ENCODE measurements around the gene L3MBTL2. TPM values are rescaled to one million over a fixed set of nuclear protein-coding genes. Genes with fewer than 3 reads are reported as not detected.

Gene L3MBTL2
- total and polyA plus RNA-seq, 4 donors = 8.7 to 17.4 (median 12.3) TPM

DNA sequence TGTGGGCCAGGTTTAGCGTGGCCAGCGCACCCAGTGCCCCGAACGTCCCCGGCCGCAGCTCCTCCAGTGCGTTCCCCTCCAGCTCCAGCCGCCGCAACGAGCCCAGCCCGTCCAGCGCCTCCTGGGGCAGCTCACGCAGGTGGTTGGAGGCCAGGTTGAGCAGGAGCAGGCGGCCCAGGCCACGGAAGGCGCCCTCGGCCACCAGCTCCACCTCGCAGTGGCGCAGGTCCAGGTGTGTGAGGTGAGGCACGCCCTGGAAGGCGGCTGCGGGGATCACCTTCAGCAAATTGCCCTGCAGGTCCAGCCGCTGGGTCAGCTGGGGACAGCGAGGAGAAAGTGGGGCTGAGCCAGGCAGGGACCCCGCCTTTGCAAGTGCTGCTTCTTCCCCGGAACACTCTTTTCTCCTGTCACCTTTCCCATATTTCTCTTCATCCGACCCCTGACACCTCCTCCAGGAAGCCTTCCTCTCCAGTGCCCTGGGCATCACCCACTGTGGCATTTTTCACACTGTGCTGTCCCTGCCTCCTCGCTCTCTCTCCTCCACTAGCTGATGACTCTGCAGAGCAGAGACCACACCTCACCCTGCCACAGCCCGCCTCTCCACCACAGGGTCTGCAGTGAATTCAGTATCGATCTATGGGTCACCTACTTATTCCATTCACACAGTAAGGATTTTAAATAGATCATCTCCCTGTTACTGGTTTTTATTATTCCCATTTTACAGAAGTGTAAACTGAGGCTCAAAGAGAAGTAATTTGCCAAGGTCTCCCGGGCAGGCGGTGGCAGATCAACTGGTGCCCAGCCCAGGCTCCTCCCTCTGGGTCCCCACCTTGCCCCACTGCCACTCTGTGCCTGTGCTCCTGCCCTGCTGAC is 33.7 kb downstream of the L3MBTL2 start:
- Histone ChIP-seq H3K9me3 (ENCODE audit: control insufficient read depth in 4 of 4, low read length in 3 of 4) (no peaks in the 10 kb centered on the region), H3K4me1 (ENCODE audit: control insufficient read depth in 4 of 4, insufficient read depth in 4 of 4, low read length in 3 of 4) (peaks cover 10 to 34% (median 23%) of the 10 kb centered on the region in 4 donors), H3K27me3 (ENCODE audit: control insufficient read depth in 4 of 4, insufficient read depth in 4 of 4, low read length in 3 of 4) (no peaks in the 10 kb centered on the region), H3K36me3 (ENCODE audit: control insufficient read depth in 4 of 4, insufficient read depth in 3 of 4, low read depth in 1 of 4, low read length in 3 of 4) (no peaks in the 10 kb centered on the region), H3K9ac (ENCODE audit: low read depth in 1 of 2, low read length in 2 of 2) (no peak overlapping the region), H3K4me3 (ENCODE audit: low read depth in 1 of 3, low read length in 3 of 3) (no peak overlapping the region), H3K27ac (ENCODE audit: low read depth in 1 of 2, low read length in 2 of 2) (no peak overlapping the region)
- DNase-seq (ENCODE audit: low spot score) = no peak
- WGBS = 95% methylated on average over 32 of the region's 32 CpGs
- TF ChIP-seq NR2F2 (IDR thresholded peaks at IDR 0.05) (no peak), TAF1 (conservative IDR thresholded peaks at IDR 0.05) (no peak), FOXA1 (IDR thresholded peaks at IDR 0.05) (no peak), EGR1 (IDR thresholded peaks at IDR 0.05; ENCODE audit: low read depth in 2 of 2) (no peak), JUND (IDR thresholded peaks at IDR 0.05) (no peak), SP1 (IDR thresholded peaks at IDR 0.05) (no peak), YY1 (IDR thresholded peaks at IDR 0.05) (no peak), GABPA (IDR thresholded peaks at IDR 0.05 in 1 of 2, conservative IDR thresholded peaks at IDR 0.05 in 1 of 2) (no peak), RXRA (IDR thresholded peaks at IDR 0.05) (no peak), FOXA2 (IDR thresholded peaks at IDR 0.05) (no peak), HNF4G (IDR thresholded peaks at IDR 0.05) (no peak)
- TF ChIP-seq, protein P1, sequence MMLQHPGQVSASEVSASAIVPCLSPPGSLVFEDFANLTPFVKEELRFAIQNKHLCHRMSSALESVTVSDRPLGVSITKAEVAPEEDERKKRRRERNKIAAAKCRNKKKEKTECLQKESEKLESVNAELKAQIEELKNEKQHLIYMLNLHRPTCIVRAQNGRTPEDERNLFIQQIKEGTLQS (IDR thresholded peaks at IDR 0.05) = no peak

DNA sequence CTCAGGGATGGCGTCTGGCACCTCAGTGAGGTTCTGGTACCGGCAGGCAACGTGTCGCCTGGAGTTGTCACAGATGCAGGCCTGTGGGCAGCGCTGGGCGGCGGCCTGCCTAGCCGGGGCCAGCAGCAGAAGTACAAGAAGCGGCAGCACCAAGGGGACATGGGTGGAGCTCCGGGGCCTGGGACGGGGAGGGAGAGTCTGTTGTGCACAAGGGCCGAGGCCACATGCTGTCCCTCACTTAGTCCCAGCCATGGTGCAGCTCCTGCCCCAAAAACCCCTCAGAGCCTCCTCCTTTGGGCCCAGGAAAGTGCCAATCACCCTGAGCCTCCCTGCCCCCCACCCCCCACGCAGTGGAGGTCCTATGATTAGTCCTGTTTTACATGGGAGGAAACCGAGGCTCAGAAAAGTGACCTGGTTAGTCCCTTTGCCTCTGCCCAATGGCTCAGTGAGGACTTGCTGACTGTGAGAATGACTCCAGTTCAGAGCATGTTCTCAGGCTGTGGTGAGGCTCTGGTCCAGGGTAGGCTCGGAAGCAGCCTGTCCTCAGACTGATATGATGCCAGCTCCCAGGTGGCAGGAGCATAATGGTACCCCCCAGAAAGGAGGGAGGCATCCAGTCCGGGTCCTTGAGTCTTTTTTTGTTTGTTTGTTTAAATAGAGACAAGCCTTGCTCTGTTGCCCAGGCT is 34.5 kb downstream of the L3MBTL2 start:
- Histone ChIP-seq H3K4me3 (ENCODE audit: low read depth in 1 of 3, low read length in 3 of 3) (no peak overlapping the region), H3K9me3 (ENCODE audit: control insufficient read depth in 4 of 4, low read length in 3 of 4) (no peaks in the 10 kb centered on the region), H3K36me3 (ENCODE audit: control insufficient read depth in 4 of 4, insufficient read depth in 3 of 4, low read depth in 1 of 4, low read length in 3 of 4) (no peaks in the 10 kb centered on the region), H3K4me1 (ENCODE audit: control insufficient read depth in 4 of 4, insufficient read depth in 4 of 4, low read length in 3 of 4) (peaks cover 10 to 34% (median 23%) of the 10 kb centered on the region in 4 donors), H3K27ac (ENCODE audit: low read depth in 1 of 2, low read length in 2 of 2) (no peak overlapping the region), H3K27me3 (ENCODE audit: control insufficient read depth in 4 of 4, insufficient read depth in 4 of 4, low read length in 3 of 4) (no peaks in the 10 kb centered on the region), H3K9ac (ENCODE audit: low read depth in 1 of 2, low read length in 2 of 2) (no peak overlapping the region)
- TF ChIP-seq NR2F2 (IDR thresholded peaks at IDR 0.05) = no peak
- no peak for TF ChIP-seq FOXA2 (IDR thresholded peaks at IDR 0.05)
- TF ChIP-seq, protein P2, sequence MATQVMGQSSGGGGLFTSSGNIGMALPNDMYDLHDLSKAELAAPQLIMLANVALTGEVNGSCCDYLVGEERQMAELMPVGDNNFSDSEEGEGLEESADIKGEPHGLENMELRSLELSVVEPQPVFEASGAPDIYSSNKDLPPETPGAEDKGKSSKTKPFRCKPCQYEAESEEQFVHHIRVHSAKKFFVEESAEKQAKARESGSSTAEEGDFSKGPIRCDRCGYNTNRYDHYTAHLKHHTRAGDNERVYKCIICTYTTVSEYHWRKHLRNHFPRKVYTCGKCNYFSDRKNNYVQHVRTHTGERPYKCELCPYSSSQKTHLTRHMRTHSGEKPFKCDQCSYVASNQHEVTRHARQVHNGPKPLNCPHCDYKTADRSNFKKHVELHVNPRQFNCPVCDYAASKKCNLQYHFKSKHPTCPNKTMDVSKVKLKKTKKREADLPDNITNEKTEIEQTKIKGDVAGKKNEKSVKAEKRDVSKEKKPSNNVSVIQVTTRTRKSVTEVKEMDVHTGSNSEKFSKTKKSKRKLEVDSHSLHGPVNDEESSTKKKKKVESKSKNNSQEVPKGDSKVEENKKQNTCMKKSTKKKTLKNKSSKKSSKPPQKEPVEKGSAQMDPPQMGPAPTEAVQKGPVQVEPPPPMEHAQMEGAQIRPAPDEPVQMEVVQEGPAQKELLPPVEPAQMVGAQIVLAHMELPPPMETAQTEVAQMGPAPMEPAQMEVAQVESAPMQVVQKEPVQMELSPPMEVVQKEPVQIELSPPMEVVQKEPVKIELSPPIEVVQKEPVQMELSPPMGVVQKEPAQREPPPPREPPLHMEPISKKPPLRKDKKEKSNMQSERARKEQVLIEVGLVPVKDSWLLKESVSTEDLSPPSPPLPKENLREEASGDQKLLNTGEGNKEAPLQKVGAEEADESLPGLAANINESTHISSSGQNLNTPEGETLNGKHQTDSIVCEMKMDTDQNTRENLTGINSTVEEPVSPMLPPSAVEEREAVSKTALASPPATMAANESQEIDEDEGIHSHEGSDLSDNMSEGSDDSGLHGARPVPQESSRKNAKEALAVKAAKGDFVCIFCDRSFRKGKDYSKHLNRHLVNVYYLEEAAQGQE (IDR thresholded peaks at IDR 0.05) = no peak
- no peak for TF ChIP-seq SP1 (IDR thresholded peaks at IDR 0.05)
- no peak for TF ChIP-seq CTCF (IDR thresholded peaks at IDR 0.05; ENCODE audit: low read depth, low read length, missing input control)
- TF ChIP-seq HNF4G (IDR thresholded peaks at IDR 0.05) = no peak
- no peak for TF ChIP-seq FOXA1 (IDR thresholded peaks at IDR 0.05)
- TF ChIP-seq RAD21 (IDR thresholded peaks at IDR 0.05) = no peak
- TF ChIP-seq YY1 (IDR thresholded peaks at IDR 0.05) = no peak
- TF ChIP-seq, protein P3, sequence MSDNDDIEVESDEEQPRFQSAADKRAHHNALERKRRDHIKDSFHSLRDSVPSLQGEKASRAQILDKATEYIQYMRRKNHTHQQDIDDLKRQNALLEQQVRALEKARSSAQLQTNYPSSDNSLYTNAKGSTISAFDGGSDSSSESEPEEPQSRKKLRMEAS (IDR thresholded peaks at IDR 0.05) = no peak
- no peak for TF ChIP-seq RXRA (IDR thresholded peaks at IDR 0.05)
- TF ChIP-seq EGR1 (IDR thresholded peaks at IDR 0.05; ENCODE audit: low read depth in 2 of 2) = no peak
- no peak for TF ChIP-seq HNF4A (conservative IDR thresholded peaks at IDR 0.05)
- TF ChIP-seq TAF1 (conservative IDR thresholded peaks at IDR 0.05) = no peak
- TF ChIP-seq GABPA (IDR thresholded peaks at IDR 0.05 in 1 of 2, conservative IDR thresholded peaks at IDR 0.05 in 1 of 2) = no peak
- TF ChIP-seq JUND (IDR thresholded peaks at IDR 0.05) = no peak
- TF ChIP-seq, protein P1 (IDR thresholded peaks at IDR 0.05) = no peak
- TF ChIP-seq, protein P4, sequence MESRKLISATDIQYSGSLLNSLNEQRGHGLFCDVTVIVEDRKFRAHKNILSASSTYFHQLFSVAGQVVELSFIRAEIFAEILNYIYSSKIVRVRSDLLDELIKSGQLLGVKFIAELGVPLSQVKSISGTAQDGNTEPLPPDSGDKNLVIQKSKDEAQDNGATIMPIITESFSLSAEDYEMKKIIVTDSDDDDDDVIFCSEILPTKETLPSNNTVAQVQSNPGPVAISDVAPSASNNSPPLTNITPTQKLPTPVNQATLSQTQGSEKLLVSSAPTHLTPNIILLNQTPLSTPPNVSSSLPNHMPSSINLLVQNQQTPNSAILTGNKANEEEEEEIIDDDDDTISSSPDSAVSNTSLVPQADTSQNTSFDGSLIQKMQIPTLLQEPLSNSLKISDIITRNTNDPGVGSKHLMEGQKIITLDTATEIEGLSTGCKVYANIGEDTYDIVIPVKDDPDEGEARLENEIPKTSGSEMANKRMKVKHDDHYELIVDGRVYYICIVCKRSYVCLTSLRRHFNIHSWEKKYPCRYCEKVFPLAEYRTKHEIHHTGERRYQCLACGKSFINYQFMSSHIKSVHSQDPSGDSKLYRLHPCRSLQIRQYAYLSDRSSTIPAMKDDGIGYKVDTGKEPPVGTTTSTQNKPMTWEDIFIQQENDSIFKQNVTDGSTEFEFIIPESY (IDR thresholded peaks at IDR 0.05) = no peak
- 87% methylated on average over 16 of the region's 16 CpGs for WGBS
- DNase-seq (ENCODE audit: low spot score) = no peak
